GM18502 (cell line): ENCODE measurements around the gene FMR1NB.
A peak's percentile ranks its signal among the peaks of the same experiment; 100 is the strongest.

Experiments
- ATAC-seq: cut with Tn5 transposase; IDR thresholded peaks from one replicate; pipeline ENCODE4 v1.9.1; 2021; ENCODE audit warnings: mild to moderate bottlenecking; ENCODE audit not compliant: unreplicated experiment, poor library complexity

FMR1NB gene

DNA sequence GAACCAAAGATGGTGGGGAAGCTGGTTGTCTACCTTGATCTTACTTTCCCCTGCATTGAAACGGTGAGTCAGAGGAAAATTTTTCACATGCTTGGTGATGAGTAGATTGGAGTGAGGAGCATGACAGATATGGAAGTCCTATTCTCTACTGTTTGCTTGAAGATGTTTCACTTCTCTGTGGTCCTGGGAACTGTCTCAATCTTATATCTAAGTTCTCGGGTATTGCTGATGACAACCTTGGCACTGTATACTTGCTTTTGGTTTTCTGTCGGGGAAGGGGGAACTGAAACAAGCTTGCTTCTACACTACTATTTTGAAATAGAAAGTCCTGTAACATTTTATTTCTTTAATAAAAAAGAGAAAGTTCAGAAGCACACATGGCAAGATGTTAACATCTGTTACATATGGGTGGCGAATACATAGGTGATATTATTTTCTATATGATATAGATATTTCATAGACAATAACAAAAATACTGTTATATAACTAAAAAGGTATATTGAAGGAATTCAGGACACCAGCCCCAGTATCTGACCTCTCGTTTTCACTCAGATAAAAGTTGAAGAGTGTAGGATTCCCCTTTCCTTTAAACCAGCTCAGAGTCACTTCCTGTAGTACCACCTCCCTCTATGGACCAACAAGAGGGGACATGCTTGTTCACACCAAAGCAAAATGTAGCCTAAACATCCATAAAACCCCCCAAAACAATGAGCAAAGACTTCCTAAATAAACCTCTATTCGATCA, 88.8 kb downstream of the FMR1NB start:
- peak; percentile 95 for ATAC-seq

DNA sequence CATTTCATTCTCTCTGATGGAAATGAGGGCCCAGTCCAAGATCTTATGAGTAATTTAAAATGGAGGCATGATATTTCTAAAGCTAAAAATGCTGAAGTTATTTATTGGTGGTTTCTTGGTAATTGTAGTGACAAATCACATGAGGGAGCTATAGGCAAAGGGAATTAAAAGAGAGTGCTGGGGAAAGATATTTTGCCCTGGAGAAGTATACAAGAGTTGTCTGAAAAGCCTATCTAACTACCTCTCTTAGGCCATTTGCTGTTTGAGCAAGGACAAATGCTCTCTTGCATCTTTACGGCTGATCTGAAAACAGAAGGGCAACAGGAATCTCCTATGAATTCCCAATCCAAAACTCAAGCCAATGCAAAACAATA, 89.4 kb downstream of the FMR1NB start:
- ATAC-seq = no peak
